Measurements from ENCODE around the gene POC1A.
A peak's percentile ranks its signal among the peaks of the same experiment; 100 is the strongest.

Gene POC1A

DNA sequence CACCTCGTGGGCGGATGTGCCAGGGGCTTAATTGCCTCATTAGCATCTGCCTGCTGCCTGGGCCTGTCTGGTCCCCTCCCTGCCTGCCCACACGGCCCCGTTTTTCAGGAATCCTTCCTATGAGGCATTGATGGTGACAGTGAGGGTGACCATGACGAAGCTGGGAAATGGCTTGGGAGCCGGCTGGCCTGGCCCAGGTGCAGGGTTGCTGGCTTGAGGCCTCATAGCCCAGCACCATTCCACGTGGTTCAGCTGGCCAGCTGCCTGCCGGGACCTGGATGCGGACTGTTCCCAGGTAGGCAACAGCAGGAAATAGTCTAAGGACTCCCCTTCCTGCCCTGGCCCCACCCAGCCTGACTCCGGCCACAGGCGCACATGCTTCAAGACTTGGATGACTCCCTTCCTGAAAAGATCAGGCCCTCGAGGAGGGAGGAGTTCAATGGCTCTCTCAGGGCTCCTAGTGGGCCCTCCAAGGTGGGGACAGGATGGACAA lies 88.9 kb downstream of the POC1A start:
- DNase-seq (ENCODE audit: insufficient read length): no peak
- TF ChIP-seq TAF1 (IDR thresholded peaks at IDR 0.05; ENCODE audit: borderline replicate concordance, low read depth, low read length) (no peak), POLR2A (IDR thresholded peaks at IDR 0.05; ENCODE audit: low read depth, low read length) (no peak), POLR2AphosphoS5 (IDR thresholded peaks at IDR 0.05; ENCODE audit: low read depth, low read length) (no peak)
- FAIRE-seq: no peak

DNA sequence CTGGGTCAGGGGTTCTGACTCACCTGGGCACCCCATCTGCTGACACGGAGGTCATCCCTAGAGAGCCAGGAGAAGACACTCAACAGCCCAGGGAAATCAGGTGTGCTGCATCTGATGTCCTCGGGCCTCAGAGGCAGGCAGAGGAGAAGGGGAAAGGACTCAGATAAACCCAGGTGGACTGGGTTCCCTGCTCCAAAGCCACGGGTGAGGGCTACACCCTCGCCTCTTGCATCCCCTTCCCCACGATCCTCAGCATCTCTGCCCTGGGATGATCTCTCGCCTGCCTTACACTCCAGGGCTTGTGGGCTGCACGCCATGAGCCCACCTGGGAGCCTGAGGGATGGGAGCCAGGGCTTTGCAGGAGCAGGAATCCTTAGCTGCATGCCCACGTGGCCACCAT lies 89.7 kb downstream of the POC1A start:
- FAIRE-seq (no peak), DNase-seq (ENCODE audit: insufficient read length) (no peak)
- TF ChIP-seq POLR2AphosphoS5 (IDR thresholded peaks at IDR 0.05; ENCODE audit: low read depth, low read length) (no peak), TAF1 (IDR thresholded peaks at IDR 0.05; ENCODE audit: borderline replicate concordance, low read depth, low read length) (no peak), POLR2A (IDR thresholded peaks at IDR 0.05; ENCODE audit: low read depth, low read length) (no peak)

DNA sequence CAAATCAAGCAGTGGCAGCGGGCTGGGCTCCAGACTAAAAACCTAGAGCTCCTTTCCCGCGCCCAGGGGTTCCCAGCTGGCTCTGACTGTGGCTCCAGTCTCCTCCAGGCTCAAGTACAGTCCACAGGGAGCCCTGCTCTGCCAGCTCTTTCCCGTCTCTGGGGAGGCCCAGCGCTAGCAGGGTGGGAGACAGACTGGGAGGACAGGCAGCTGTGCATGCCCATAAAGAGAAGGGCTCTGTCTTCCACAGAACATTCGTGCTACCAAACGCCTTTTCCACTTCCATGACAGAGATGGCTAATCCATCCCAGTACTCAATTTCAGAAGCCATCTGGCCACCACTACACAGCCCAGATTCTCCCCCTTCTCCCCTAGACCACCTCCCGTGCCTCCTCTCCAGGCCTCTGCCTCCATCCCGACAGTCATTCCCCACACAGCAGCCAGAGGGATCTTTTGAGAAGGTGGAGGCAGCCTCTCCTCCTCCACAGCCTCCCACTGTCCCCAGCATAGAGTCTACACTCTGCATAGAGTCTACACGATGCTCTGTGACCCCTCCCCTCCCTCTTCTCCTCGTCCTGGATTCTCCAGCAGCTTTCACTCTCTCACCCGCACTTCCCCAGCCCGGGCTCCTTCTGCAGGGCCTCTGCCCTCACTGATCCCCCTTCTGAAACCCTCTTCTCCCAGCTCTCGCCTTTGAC lies 91.0 kb downstream of the POC1A start:
- no peak for FAIRE-seq
- no peak for DNase-seq (ENCODE audit: insufficient read length)
- TF ChIP-seq TAF1 (IDR thresholded peaks at IDR 0.05; ENCODE audit: borderline replicate concordance, low read depth, low read length) (no peak), POLR2AphosphoS5 (IDR thresholded peaks at IDR 0.05; ENCODE audit: low read depth, low read length) (no peak), POLR2A (IDR thresholded peaks at IDR 0.05; ENCODE audit: low read depth, low read length) (no peak)

DNA sequence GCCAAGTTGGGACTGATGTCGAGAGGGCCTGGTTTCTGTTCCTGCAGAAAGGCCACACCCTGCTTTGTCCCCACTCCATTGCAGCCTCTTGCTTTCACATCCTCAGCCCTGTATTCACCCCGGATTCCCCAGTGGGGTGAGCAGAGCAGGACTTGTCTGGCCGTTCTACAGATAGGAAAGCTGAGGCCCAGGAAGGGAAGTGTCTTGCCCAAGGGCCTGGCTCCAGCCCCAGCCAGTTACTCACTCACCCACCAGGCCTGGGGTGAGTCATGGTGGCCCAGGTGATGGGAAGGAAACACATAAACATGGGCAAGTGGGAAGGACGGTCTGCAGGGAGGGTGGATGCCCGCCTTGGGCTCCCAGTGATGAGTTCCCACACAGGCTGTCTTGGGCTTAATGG lies 91.7 kb downstream of the POC1A start:
- FAIRE-seq: peak; percentile 63
- DNase-seq (ENCODE audit: insufficient read length): no peak

DNA sequence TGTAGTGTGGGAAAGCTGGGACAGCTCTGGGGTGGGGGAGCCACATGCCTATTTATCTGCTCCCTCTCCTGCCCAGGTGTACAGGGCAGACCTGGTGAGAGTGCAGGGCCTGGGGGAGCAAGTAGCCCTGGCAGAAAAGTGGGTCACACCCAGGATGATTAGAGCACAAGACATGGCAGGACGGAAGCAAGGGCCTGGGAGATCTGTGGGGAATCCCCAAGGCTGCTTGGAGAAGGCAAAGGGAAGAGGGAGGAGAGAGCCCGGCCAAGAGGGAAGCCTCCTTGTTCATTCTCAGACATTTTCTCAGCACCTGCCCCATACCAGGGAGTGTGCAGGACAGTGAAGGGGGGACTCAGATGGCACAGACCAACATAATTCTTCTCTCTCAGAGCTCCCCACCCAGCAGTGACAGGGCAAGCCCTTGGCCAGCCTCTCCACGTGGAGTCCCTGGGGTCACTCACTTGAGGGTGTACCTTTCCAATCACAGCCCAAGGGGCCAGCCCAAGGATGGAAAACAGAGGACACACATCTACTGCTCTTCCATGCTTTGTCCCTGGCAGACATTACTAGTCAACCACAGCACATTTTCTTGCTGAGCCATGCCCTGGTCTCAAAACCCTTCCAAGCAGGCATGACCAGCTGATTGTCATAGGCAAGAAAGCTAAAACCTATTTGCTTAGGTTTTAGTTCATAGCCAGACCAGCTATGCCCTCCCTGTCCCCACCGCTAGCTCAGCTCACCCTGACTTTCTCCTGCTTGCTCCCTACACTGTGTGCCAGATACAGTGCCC lies 92.9 kb downstream of the POC1A start:
- DNase-seq (ENCODE audit: insufficient read length): no peak
- TF ChIP-seq POLR2A (IDR thresholded peaks at IDR 0.05; ENCODE audit: low read depth, low read length) (no peak), TAF1 (IDR thresholded peaks at IDR 0.05; ENCODE audit: borderline replicate concordance, low read depth, low read length) (no peak), POLR2AphosphoS5 (IDR thresholded peaks at IDR 0.05; ENCODE audit: low read depth, low read length) (no peak)
- no peak for FAIRE-seq

More for the DNA sequence above, 91.7 kb downstream of the POC1A start:
- no peak for TF ChIP-seq TAF1 (IDR thresholded peaks at IDR 0.05; ENCODE audit: borderline replicate concordance, low read depth, low read length)
- 0 out of 2 replicates have a peak, but pooled peaks have one; percentile 22 for TF ChIP-seq POLR2A (IDR thresholded peaks at IDR 0.05; ENCODE audit: low read depth, low read length)

DNA sequence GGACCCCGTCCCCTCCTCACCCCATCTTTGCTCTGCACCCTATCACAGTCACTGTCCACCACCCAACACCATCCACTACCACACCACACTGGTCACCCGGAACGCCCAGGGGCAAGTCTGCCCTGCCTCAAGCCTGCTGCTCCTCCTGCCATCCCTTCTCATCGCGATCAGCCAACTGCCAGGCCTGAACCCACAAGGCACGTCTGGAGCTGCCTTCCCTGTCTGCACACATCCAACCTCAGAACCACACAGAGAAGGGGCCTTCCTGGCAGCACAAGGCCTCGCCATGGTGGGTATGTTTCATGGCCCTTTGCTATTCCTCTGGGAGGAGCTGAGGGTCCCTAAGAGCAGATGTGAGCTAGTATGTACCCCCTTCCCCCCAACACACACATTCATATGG lies 94.4 kb downstream of the POC1A start:
- no peak for TF ChIP-seq POLR2AphosphoS5 (IDR thresholded peaks at IDR 0.05; ENCODE audit: low read depth, low read length)
- TF ChIP-seq TAF1 (IDR thresholded peaks at IDR 0.05; ENCODE audit: borderline replicate concordance, low read depth, low read length): no peak
- TF ChIP-seq POLR2A (IDR thresholded peaks at IDR 0.05; ENCODE audit: low read depth, low read length): no peak
- no peak for FAIRE-seq

DNA sequence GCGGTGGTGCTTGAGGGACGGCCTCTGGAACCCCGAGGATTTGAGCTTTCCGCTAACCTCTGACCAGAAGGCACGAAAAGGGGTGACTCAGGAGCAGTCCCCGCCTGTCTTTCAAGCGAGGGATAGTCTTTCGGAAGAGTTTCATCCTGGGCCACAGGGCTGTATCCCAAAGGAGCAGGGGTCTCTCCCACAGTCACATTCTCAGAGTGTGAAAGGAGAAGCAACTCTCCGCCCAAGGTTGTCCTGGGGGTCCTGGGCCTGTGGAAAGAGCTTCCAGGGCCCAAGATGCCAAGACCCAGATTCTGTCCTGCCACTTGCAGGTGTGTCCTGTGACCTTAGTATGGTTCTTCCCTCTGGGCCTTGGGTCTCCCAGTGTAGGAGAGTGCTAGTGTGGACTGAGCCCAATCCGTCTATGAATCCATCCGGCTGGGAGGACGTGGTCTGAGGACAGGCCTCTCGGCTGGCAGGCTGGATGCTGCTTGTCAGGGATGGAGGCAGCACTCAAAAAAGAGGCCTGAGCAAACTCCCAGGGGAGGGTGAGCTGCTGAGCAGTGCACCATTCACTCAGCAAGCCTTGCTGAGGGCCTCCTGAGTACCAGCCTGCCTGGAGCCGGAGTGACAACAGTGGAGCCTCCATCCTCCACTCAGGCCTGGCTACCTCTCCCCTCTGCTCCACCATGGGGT lies 96.3 kb downstream of the POC1A start:
- FAIRE-seq (no peak), DNase-seq (ENCODE audit: insufficient read length) (no peak)
- TF ChIP-seq TAF1 (IDR thresholded peaks at IDR 0.05; ENCODE audit: borderline replicate concordance, low read depth, low read length) (no peak), POLR2AphosphoS5 (IDR thresholded peaks at IDR 0.05; ENCODE audit: low read depth, low read length) (no peak), POLR2A (IDR thresholded peaks at IDR 0.05; ENCODE audit: low read depth, low read length) (no peak)

More for the DNA sequence above, 94.4 kb downstream of the POC1A start:
- DNase-seq (ENCODE audit: insufficient read length): no peak

DNA sequence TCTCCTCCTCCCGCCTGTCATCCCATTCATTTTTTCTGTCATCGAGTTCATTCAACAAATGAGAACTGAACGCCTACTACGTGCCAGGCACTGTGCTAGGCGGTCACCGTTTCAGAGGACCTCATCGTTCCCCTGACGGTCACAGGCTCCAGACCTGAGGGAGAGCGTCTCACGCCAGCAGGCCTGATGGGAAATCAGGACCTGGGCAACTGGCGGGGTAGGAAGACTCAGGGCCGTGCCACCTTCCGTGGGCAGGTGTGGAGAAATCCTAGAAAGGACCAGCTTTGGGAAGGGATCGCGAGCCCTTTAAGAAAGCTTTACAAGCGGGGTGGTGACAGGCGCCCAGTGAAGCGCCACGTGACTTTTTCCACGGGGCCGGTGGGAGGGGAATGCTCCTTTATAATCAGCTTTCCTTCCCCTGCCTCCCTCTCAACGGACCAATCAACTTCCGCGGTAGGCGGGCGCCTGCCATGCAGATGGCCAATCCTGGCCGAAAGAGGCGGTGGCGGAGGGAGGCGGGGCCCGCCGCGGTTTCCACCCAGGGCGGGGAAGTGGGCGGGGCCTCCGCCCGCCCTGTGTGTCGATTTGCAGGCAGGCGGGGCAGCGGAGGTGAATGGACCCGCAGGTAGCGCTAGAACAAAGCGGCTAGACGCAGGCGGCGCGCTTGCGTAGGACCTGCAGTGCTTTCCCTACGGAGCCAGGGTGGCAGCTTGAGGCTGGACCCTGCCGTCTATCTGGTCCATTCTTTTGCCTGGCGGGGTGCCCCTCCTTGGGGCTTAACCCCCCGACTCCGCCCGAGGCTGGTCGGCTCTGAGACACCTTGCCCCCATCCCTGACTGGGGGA lies 97.0 kb downstream of the POC1A start:
- no peak for TF ChIP-seq TAF1 (IDR thresholded peaks at IDR 0.05; ENCODE audit: borderline replicate concordance, low read depth, low read length)
- TF ChIP-seq POLR2A (IDR thresholded peaks at IDR 0.05; ENCODE audit: low read depth, low read length): no peak
- no peak for TF ChIP-seq POLR2AphosphoS5 (IDR thresholded peaks at IDR 0.05; ENCODE audit: low read depth, low read length)
- FAIRE-seq (peak; percentile 99), DNase-seq (ENCODE audit: insufficient read length) (peak; percentile 95)

DNA sequence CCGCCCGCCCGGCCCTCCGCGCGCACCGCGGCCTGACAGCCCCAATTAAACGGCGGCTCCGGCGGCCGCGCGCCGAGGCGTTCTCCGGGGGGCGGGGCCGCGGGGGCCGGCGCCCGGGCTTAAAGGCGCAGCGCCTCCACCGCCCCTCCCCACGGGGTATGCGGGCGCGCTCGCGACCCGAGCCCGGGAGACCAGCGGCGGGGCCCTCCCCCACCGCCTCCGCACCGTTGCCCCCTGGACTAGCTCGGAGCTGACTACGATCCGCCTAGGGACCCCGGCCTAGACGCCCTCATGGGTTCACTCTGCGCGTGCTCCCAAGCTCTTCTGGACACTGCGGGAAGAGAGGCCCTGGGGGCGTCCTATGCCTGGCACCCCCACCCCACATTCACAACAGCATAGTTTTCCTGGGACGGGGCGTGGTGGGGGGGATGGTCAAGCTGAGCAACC lies 97.7 kb downstream of the POC1A start, which contains the start of gene DUSP7:
Gene DUSP7 (minus strand): TSS at position 51 of the 447 bp plus-strand sequence. CDS start 205 bp downstream, outside the sequence.
- DNase-seq (ENCODE audit: insufficient read length) (peak; percentile 67), FAIRE-seq (no peak)
- TF ChIP-seq TAF1 (IDR thresholded peaks at IDR 0.05; ENCODE audit: borderline replicate concordance, low read depth, low read length) (no peak), POLR2AphosphoS5 (IDR thresholded peaks at IDR 0.05; ENCODE audit: low read depth, low read length) (no peak), POLR2A (IDR thresholded peaks at IDR 0.05; ENCODE audit: low read depth, low read length) (no peak)

DNA sequence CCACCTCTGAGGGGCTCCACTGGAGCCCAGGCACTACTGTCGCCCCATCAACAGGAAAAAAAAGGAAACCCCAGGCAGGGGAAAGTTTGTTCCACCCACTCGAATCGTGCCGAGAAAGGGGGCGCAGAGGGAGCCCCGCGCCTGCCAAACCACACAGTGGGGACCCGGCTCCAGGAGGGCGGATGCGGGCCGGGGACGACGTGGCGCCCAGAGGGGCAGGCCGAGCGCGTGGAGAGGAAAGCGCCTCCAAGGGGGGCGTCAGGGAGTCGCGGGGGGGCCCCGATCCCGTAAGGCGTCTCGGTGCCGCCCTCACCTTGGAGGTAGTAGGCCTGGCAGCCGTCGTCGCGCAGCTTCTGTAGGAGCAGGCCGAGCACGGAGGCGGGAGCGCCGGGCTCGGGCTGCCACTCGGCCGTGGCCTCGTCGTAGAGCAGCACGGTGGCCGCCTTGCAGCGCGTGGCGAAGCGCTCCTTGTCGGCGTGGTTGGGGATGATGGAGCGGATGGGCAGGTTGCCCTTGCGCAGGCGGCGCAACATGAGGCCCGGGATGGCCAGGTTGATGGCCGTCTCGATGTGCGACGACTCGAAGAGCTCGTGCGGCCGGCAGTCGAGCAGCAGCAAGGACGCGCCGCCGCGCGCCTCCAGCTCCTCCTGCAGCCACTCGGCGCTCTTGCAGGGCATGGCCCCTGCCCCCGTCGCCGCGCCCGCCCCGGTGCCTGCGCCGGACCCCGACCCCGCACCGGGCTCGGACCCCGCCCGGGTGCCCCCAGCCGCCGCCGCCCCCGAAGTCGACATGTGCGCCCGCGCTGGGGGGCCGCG lies 98.5 kb downstream of the POC1A start:
- FAIRE-seq: peak; percentile 92
- peak; percentile 23; the same call in 1 of the 2 replicates for TF ChIP-seq POLR2A (IDR thresholded peaks at IDR 0.05; ENCODE audit: low read depth, low read length)
- no peak for TF ChIP-seq POLR2AphosphoS5 (IDR thresholded peaks at IDR 0.05; ENCODE audit: low read depth, low read length)
- no peak for DNase-seq (ENCODE audit: insufficient read length)

Measured in GM12892 (cell line).